Measurements from ENCODE around the gene HECTD4.

HECTD4 gene

DNA sequence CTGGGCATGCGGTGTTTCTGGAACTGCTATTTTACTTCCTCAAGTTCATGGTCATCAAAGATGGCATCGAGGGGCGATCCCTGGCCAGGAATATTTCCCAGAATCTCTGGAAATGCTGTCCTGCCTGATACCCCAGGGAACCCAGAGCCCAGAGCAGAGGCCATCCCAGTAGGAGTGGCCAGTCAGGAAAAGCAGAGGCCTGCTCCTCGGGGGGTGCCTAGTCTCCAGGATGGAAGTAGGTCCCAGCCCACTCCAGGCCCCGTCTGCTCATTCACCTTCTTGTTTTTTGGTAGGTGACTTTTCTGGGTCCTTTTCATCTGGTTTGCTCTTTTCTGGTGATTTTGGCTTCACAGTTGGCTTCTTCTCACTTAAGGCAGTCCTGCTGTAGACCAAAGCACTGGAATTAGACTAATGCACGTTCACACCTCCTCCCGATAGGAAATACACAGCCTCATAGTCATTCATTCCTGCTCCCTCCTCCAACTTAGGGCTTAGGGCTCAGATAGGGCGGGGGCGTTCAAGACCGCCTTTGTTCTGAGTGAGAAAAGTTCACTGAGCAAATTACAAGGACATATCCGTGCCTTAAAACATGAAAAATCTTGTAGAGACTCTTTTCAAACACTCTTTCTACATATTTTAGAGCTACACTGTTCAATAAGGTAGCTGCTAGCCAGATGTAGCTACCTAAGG lies 205.8 kb downstream of the HECTD4 start:
- no peaks in the 10 kb centered on the region for H3K27me3 ChIP-seq (ENCODE audit: control insufficient read depth, low read length)
- no peaks in the 10 kb centered on the region for H3K4me1 ChIP-seq (ENCODE audit: control insufficient read depth, low read length)
- no peak overlapping the region for H3K27ac ChIP-seq (ENCODE audit: low read depth, low read length)
- H3K4me2 ChIP-seq (ENCODE audit: low read length) = no peak overlapping the region
- no peaks in the 10 kb centered on the region for H3K79me2 ChIP-seq (ENCODE audit: control insufficient read depth, low read length)
- H3K36me3 ChIP-seq (ENCODE audit: control insufficient read depth, low read length) = peaks cover 27% of the 10 kb centered on the region
- H3K9me3 ChIP-seq (ENCODE audit: control insufficient read depth, insufficient read depth, low read length) = no peaks in the 10 kb centered on the region
- H3K4me3 ChIP-seq (ENCODE audit: low read length) = no peak overlapping the region
- H4K20me1 ChIP-seq (ENCODE audit: control insufficient read depth, insufficient read depth, low read depth, low read length) = no peaks in the 10 kb centered on the region
- no peaks in the 10 kb centered on the region for H3K9me2 ChIP-seq (replicated peaks; ENCODE audit: control insufficient read depth, low read length)
- no peaks in the 10 kb centered on the region for H3F3A ChIP-seq (ENCODE audit: control insufficient read depth, insufficient read depth)
- no peak for TF ChIP-seq EZH2phosphoT487 (IDR thresholded peaks at IDR 0.05; ENCODE audit: borderline replicate concordance, low read length)
- TF ChIP-seq, protein P1, sequence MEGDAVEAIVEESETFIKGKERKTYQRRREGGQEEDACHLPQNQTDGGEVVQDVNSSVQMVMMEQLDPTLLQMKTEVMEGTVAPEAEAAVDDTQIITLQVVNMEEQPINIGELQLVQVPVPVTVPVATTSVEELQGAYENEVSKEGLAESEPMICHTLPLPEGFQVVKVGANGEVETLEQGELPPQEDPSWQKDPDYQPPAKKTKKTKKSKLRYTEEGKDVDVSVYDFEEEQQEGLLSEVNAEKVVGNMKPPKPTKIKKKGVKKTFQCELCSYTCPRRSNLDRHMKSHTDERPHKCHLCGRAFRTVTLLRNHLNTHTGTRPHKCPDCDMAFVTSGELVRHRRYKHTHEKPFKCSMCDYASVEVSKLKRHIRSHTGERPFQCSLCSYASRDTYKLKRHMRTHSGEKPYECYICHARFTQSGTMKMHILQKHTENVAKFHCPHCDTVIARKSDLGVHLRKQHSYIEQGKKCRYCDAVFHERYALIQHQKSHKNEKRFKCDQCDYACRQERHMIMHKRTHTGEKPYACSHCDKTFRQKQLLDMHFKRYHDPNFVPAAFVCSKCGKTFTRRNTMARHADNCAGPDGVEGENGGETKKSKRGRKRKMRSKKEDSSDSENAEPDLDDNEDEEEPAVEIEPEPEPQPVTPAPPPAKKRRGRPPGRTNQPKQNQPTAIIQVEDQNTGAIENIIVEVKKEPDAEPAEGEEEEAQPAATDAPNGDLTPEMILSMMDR (IDR thresholded peaks at IDR 0.05; ENCODE audit: low read depth, low read length, poor library complexity, severe bottlenecking) = no peak

DNA sequence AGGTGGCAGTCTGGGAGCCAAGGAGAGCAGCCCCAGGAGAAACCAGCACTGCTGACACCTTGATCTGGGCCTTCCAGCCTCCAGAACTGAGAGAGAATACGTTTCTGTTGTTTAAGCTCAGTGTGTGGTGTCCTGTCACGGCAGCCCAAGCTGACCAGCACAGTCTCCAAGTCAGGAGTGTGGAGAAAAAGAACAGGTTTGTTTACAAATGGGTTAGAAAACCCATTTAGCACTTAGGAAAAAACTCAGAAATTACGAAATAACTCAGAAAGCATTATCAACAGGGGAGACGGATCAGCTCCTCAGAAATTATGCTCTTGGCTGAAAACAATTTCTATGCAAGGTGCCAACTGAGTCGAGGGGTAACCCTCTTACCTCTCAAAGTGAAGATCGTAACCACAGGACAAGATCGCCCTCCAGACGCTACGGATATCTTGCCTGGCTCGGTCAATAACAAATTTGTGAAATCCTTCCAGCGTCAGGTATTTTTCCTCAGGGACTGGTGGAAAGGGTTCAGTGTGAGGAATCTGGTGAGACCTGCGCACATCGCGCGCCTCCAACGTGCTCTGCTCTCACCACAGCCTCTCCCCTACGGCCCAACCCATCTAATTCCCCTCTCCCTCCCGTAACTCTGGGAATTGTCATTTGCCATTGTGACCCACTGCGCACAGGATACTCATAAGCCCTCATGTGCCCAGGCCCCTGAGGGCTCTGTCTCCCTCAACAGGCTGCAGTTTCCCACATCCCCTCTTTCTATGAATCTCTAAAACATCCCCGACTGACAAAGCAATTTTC lies 206.7 kb downstream of the HECTD4 start:
- H3K36me3 ChIP-seq (ENCODE audit: control insufficient read depth, low read length) = peaks cover 24% of the 10 kb centered on the region
- H3K9me2 ChIP-seq (replicated peaks; ENCODE audit: control insufficient read depth, low read length) = no peaks in the 10 kb centered on the region
- TF ChIP-seq, protein P1 (IDR thresholded peaks at IDR 0.05; ENCODE audit: low read depth, low read length, poor library complexity, severe bottlenecking) = no peak
- H3K27ac ChIP-seq (ENCODE audit: low read depth, low read length) = no peak overlapping the region
- H3K4me3 ChIP-seq (ENCODE audit: low read length) = no peak overlapping the region
- no peaks in the 10 kb centered on the region for H4K20me1 ChIP-seq (ENCODE audit: control insufficient read depth, insufficient read depth, low read depth, low read length)
- H3F3A ChIP-seq (ENCODE audit: control insufficient read depth, insufficient read depth) = no peaks in the 10 kb centered on the region
- H3K27me3 ChIP-seq (ENCODE audit: control insufficient read depth, low read length) = no peaks in the 10 kb centered on the region
- no peaks in the 10 kb centered on the region for H3K9me3 ChIP-seq (ENCODE audit: control insufficient read depth, insufficient read depth, low read length)
- no peaks in the 10 kb centered on the region for H3K4me1 ChIP-seq (ENCODE audit: control insufficient read depth, low read length)
- H3K79me2 ChIP-seq (ENCODE audit: control insufficient read depth, low read length) = no peaks in the 10 kb centered on the region
- no peak overlapping the region for H3K4me2 ChIP-seq (ENCODE audit: low read length)

DNA sequence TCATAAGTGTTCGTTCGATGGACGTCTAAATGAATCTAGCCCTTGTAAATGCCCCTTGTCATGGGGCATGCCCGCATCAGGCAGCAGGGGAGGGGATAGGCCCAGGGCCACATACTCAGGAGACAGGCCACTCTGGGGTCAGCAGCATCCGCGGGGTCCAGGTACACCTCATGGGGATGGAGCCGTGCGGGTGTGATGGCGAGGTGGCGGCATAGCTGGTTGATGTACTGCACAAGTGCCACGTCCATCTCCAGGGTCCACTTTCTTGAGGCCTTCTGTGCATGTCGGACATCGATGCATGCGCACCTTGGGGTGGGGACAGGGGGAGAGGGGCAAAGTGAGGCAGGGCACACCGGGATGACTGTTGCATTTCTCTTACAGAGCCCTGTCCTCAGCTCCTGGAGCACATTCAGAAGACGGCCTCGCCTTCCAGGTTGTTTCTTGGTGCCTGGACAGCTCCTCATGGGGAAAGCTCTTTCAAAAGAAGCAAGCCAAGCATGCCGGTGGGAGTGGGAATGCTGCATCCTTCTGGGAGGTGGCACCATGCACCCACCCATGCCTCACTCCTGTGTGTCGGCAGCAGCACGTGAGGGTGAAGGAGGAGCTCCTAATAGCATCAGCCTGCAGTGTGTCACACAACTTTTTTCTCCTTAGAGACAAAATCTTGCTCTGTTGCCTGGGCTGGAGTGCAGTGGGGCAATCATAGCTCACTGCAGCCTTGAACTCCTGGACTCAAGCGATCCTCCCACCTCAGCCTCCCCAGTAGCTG lies 209.5 kb downstream of the HECTD4 start:
- Histone ChIP-seq H3K79me2 (ENCODE audit: control insufficient read depth, low read length) (no peaks in the 10 kb centered on the region), H3K36me3 (ENCODE audit: control insufficient read depth, low read length) (peaks cover 21% of the 10 kb centered on the region), H3K27ac (ENCODE audit: low read depth, low read length) (no peak overlapping the region), H3K9me2 (replicated peaks; ENCODE audit: control insufficient read depth, low read length) (no peaks in the 10 kb centered on the region), H3K4me1 (ENCODE audit: control insufficient read depth, low read length) (no peaks in the 10 kb centered on the region), H3K4me2 (ENCODE audit: low read length) (no peak overlapping the region), H3K4me3 (ENCODE audit: low read length) (no peak overlapping the region), H3K9me3 (ENCODE audit: control insufficient read depth, insufficient read depth, low read length) (no peaks in the 10 kb centered on the region), H4K20me1 (ENCODE audit: control insufficient read depth, insufficient read depth, low read depth, low read length) (no peaks in the 10 kb centered on the region), H3F3A (ENCODE audit: control insufficient read depth, insufficient read depth) (no peaks in the 10 kb centered on the region), H3K27me3 (ENCODE audit: control insufficient read depth, low read length) (no peaks in the 10 kb centered on the region)
- TF ChIP-seq, protein P1 (IDR thresholded peaks at IDR 0.05; ENCODE audit: low read depth, low read length, poor library complexity, severe bottlenecking) = no peak
- no peak for TF ChIP-seq EZH2phosphoT487 (IDR thresholded peaks at IDR 0.05; ENCODE audit: borderline replicate concordance, low read length)
